Stimulated activated CD4-positive, alpha-beta T cell treated with anti-CD3 and anti-CD28 coated beads, Interleukin-4, amount 100 ng/mL, for 24 hours (primary cell): ENCODE results near the gene MATK.
"Not testable (repeated sequence)": the region's sequence is repeated elsewhere in the genome, so short reads cannot be mapped to it uniquely, and the experiment has no call there.

Experiments
- DNase-seq: peaks from one replicate; pipeline ENCODE4 v3.0.0-alpha.2; 2020

Gene MATK

GRCh38 chr19:3785938-3786824, at the start of gene MATK:
Gene MATK, minus strand, starts transcription at chr19:3786381. Its CDS starts 1,246 bp downstream, at chr19:3785135.
- DNase-seq: no peak

- DNase-seq: no peak
Measured at GRCh38 chr19:3835055-3835435, 48.9 kb upstream of the MATK start.

- no peak for DNase-seq
Measured at GRCh38 chr19:3834349-3835054, 48.3 kb upstream of the MATK start.

- DNase-seq: no peak
Measured at GRCh38 chr19:3833578-3834348, 47.6 kb upstream of the MATK start.

GRCh38 chr19:3832001-3832400, 45.8 kb upstream of the MATK start:
- no peak for DNase-seq

- DNase-seq: no peak
Measured at GRCh38 chr19:3831601-3832000, 45.4 kb upstream of the MATK start.

GRCh38 chr19:3830621-3831589, 44.7 kb upstream of the MATK start:
- no peak for DNase-seq

- DNase-seq: no peak
Measured at GRCh38 chr19:3827306-3827705, 41.1 kb upstream of the MATK start.

GRCh38 chr19:3826163-3826562, 40.0 kb upstream of the MATK start:
- DNase-seq: no peak

GRCh38 chr19:3825286-3825956, 39.2 kb upstream of the MATK start:
- no peak for DNase-seq

GRCh38 chr19:3823350-3823713, 37.2 kb upstream of the MATK start:
- no peak for DNase-seq

- DNase-seq: no peak
Measured at GRCh38 chr19:3822683-3823349, 36.6 kb upstream of the MATK start.

GRCh38 chr19:3821857-3822364, 35.7 kb upstream of the MATK start:
- DNase-seq: peak; percentile 88

- DNase-seq: no peak
Measured at GRCh38 chr19:3821156-3821555, 35.0 kb upstream of the MATK start.

GRCh38 chr19:3819989-3820388, 33.8 kb upstream of the MATK start:
- no peak for DNase-seq

- no peak for DNase-seq
Measured at GRCh38 chr19:3818918-3819317, 32.7 kb upstream of the MATK start.

GRCh38 chr19:3818466-3818865, 32.3 kb upstream of the MATK start:
- peak; percentile 64 for DNase-seq

GRCh38 chr19:3817761-3818160, 31.6 kb upstream of the MATK start:
- no peak for DNase-seq

- DNase-seq: no peak
Measured at GRCh38 chr19:3816566-3817218, 30.5 kb upstream of the MATK start.

- DNase-seq: not testable (repeated sequence)
Measured at GRCh38 chr19:3816148-3816547, 30.0 kb upstream of the MATK start.
